RWPE2 (cell line): ENCODE measurements around the gene ATIC.

Source experiments
- ATAC-seq: fragments of 200-7000 bp; cut with Tn5 transposase; 3 replicates; pipeline ENCODE4 v1.9.1; 2021; ENCODE audit warnings: low read depth
- DNase-seq: peaks from one replicate; pipeline ENCODE4 v3.0.0-alpha.2; 2020; ENCODE audit warnings: low spot score
- H3K27ac ChIP-seq: fragments of 450-650 bp; 2 replicates; pipeline ENCODE4 v1.5.1; 2017; ENCODE audit warnings: mild to moderate bottlenecking; ENCODE audit not compliant: poor library complexity, severe bottlenecking
- H3K27me3 ChIP-seq: fragments of 250-450 bp; sonication (Bioruptor Pico); 2 replicates; pipeline ENCODE4 v1.5.1; 2021; ENCODE audit warnings: mild to moderate bottlenecking, moderate library complexity; ENCODE audit not compliant: insufficient read depth, poor library complexity, severe bottlenecking
- H3K36me3 ChIP-seq: fragments of 250-450 bp; sonication (Bioruptor Pico); 2 replicates; pipeline ENCODE4 v1.5.1; 2020; ENCODE audit warnings: low read depth, mild to moderate bottlenecking, moderate library complexity
- H3K4me1 ChIP-seq: fragments of 250-450 bp; sonication (Bioruptor Pico); 2 replicates; pipeline ENCODE4 v1.5.1; 2021; ENCODE audit warnings: mild to moderate bottlenecking, moderate library complexity; ENCODE audit not compliant: insufficient read depth, poor library complexity, severe bottlenecking
- H3K4me3 ChIP-seq: fragments of 250-450 bp; sonication (Bioruptor Pico); 2 replicates; pipeline ENCODE4 v1.5.1; 2021; ENCODE audit warnings: mild to moderate bottlenecking, moderate library complexity; ENCODE audit not compliant: severe bottlenecking
- H3K9me3 ChIP-seq: fragments of 250-450 bp; sonication (Bioruptor Pico); 2 replicates; pipeline ENCODE4 v1.5.1; 2021; ENCODE audit warnings: mild to moderate bottlenecking, moderate library complexity; ENCODE audit not compliant: severe bottlenecking
- CTCF ChIP-seq: fragments of 450-650 bp; IDR thresholded peaks from one replicate; pipeline ENCODE4 v1.5.1; 2017; ENCODE audit warnings: mild to moderate bottlenecking, moderate library complexity; ENCODE audit not compliant: poor library complexity, severe bottlenecking

Gene ATIC

GRCh38 chr2:215392687-215393270, 80.9 kb downstream of the ATIC start:
- no peak for TF ChIP-seq CTCF
- Histone ChIP-seq H3K36me3 (peaks cover 100% of the 10 kb centered on the region), H3K4me1 (no peaks in the 10 kb centered on the region), H3K27me3 (no peaks in the 10 kb centered on the region), H3K4me3 (no peak overlapping the region), H3K27ac (no peak overlapping the region), H3K9me3 (no peaks in the 10 kb centered on the region)
- ATAC-seq = no peak
- no peak for DNase-seq

GRCh38 chr2:215394102-215394805, 82.4 kb downstream of the ATIC start:
- H3K36me3 ChIP-seq = peaks cover 100% of the 10 kb centered on the region
- no peaks in the 10 kb centered on the region for H3K9me3 ChIP-seq
- no peaks in the 10 kb centered on the region for H3K27me3 ChIP-seq
- no peak overlapping the region for H3K27ac ChIP-seq
- H3K4me3 ChIP-seq = no peak overlapping the region
- DNase-seq (no peak), ATAC-seq (no peak; the same call in 2 of the 3 replicates)
- H3K4me1 ChIP-seq = no peaks in the 10 kb centered on the region
- no peak for TF ChIP-seq CTCF

GRCh38 chr2:215395687-215396460, 84.0 kb downstream of the ATIC start:
- Histone ChIP-seq H3K9me3 (no peaks in the 10 kb centered on the region), H3K36me3 (peaks cover 98% of the 10 kb centered on the region), H3K27ac (peak overlapping the region; percentile 9), H3K4me1 (no peaks in the 10 kb centered on the region), H3K4me3 (no peak overlapping the region), H3K27me3 (no peaks in the 10 kb centered on the region)
- ATAC-seq (no peak), DNase-seq (no peak)
- no peak for TF ChIP-seq CTCF

GRCh38 chr2:215396595-215397313, 84.9 kb downstream of the ATIC start:
- H3K36me3 ChIP-seq = peaks cover 98% of the 10 kb centered on the region
- ATAC-seq (peak; percentile 29; the same call in 2 of the 3 replicates), DNase-seq (no peak)
- peak overlapping the region; percentile 9 for H3K27ac ChIP-seq
- TF ChIP-seq CTCF = no peak
- H3K4me1 ChIP-seq = no peaks in the 10 kb centered on the region
- H3K9me3 ChIP-seq = no peaks in the 10 kb centered on the region
- no peaks in the 10 kb centered on the region for H3K27me3 ChIP-seq
- no peak overlapping the region for H3K4me3 ChIP-seq
